Mesothelial cell of epicardium (in vitro differentiated cells): ENCODE results near the gene KRTAP10-4. TPM values are rescaled to one million over a fixed set of nuclear protein-coding genes. Genes with fewer than 3 reads are reported as not detected.
"Not testable (repeated sequence)": the region's sequence is repeated elsewhere in the genome, so short reads cannot be mapped to it uniquely, and the experiment has no call there.

Experiments used
- DNase-seq, 2 experiments: peaks; one replicate each; pipeline ENCODE4 v3.0.0; 2021; ENCODE audit warnings: low spot score in 2 of 2; ENCODE audit not compliant: unreplicated experiment in 2 of 2
- H3K27ac Mint-ChIP-seq: 2 replicates; pipeline ENCODE4 v1.8.0; 2021; ENCODE audit warnings: mixed read lengths
- H3K27me3 Mint-ChIP-seq: 2 replicates; pipeline ENCODE4 v1.8.0; 2021; ENCODE audit warnings: low read depth, mixed read lengths
- H3K36me3 Mint-ChIP-seq: 2 replicates; pipeline ENCODE4 v1.8.0; 2021; ENCODE audit warnings: mixed read lengths
- H3K4me1 Mint-ChIP-seq: 2 replicates; pipeline ENCODE4 v1.8.0; 2021; ENCODE audit warnings: mixed read lengths
- H3K4me3 Mint-ChIP-seq: 2 replicates; pipeline ENCODE4 v1.8.0; 2021; ENCODE audit warnings: mild to moderate bottlenecking, moderate library complexity, mixed read lengths
- H3K9me3 Mint-ChIP-seq: 2 replicates; pipeline ENCODE4 v1.8.0; 2021; ENCODE audit warnings: mixed read lengths
- CTCF ChIP-seq: fragments of 200-600 bp; sonication (generic); IDR thresholded peaks from one replicate; pipeline ENCODE4 v1.5.0; 2021; ENCODE audit warnings: antibody characterized with exemption; ENCODE audit not compliant: unreplicated experiment
- total RNA-seq: library from RNA; stranded (reverse); gene quantifications from 3 replicates; pipeline ENCODE4 v1.2.1, GENCODE V29; 2021

The KRTAP10-4 gene
- total RNA-seq, 1 donor from 2014 or later, result not detected

- H3K4me1 Mint-ChIP-seq, result peaks cover 8% of the 10 kb centered on the region
- H3K27me3 Mint-ChIP-seq, result peaks cover 4% of the 10 kb centered on the region
- peaks cover 28% of the 10 kb centered on the region for H3K9me3 Mint-ChIP-seq
- no peak for TF ChIP-seq CTCF
- H3K27ac Mint-ChIP-seq, result no peak overlapping the region
- DNase-seq, result peak in 1 of 2 experiments; percentile 27
- H3K36me3 Mint-ChIP-seq, result peaks cover 2% of the 10 kb centered on the region
- no peak overlapping the region for H3K4me3 Mint-ChIP-seq
Observed at GRCh38 chr21:44579056-44579832, 5.7 kb downstream of the KRTAP10-4 start.

- peaks cover 28% of the 10 kb centered on the region for H3K9me3 Mint-ChIP-seq
- peaks cover 8% of the 10 kb centered on the region for H3K4me1 Mint-ChIP-seq
- H3K4me3 Mint-ChIP-seq, result no peak overlapping the region
- DNase-seq, result no peak
- H3K27me3 Mint-ChIP-seq, result peaks cover 5% of the 10 kb centered on the region
- H3K36me3 Mint-ChIP-seq, result peaks cover 2% of the 10 kb centered on the region
- no peak overlapping the region for H3K27ac Mint-ChIP-seq
- TF ChIP-seq CTCF, result no peak
Observed at GRCh38 chr21:44579833-44580144, 6.3 kb downstream of the KRTAP10-4 start.

- H3K4me3 Mint-ChIP-seq, H3K27ac Mint-ChIP-seq, H3K36me3 Mint-ChIP-seq, H3K27me3 Mint-ChIP-seq, H3K4me1 Mint-ChIP-seq: not testable (repeated sequence)
- peak in 1 of 2 experiments; percentile 31 for DNase-seq
- H3K9me3 Mint-ChIP-seq, result peaks cover 28% of the 10 kb centered on the region
Observed at GRCh38 chr21:44580231-44580821, 6.8 kb downstream of the KRTAP10-4 start, which contains the start of gene KRTAP10-5. Gene KRTAP10-5, minus strand, starts transcription at chr21:44580604. Its CDS starts 26 bp downstream, at chr21:44580578.

- Mint-ChIP-seq H3K4me3 (no peak overlapping the region), H3K27me3 (peaks cover 13% of the 10 kb centered on the region), H3K9me3 (peaks cover 33% of the 10 kb centered on the region), H3K36me3 (peaks cover 2% of the 10 kb centered on the region), H3K4me1 (peaks cover 8% of the 10 kb centered on the region), H3K27ac (no peak overlapping the region)
- no peak for TF ChIP-seq CTCF
- no peak for DNase-seq
Observed at GRCh38 chr21:44581158-44581557, 7.6 kb downstream of the KRTAP10-4 start.

GRCh38 chr21:44582055-44582454 lies 8.5 kb downstream of the KRTAP10-4 start:
- DNase-seq, result no peak
- no peak for TF ChIP-seq CTCF
- peaks cover 33% of the 10 kb centered on the region for H3K9me3 Mint-ChIP-seq
- H3K36me3 Mint-ChIP-seq, result peaks cover 2% of the 10 kb centered on the region
- no peak overlapping the region for H3K4me3 Mint-ChIP-seq
- peaks cover 8% of the 10 kb centered on the region for H3K4me1 Mint-ChIP-seq
- H3K27ac Mint-ChIP-seq, result no peak overlapping the region
- peaks cover 20% of the 10 kb centered on the region for H3K27me3 Mint-ChIP-seq

- no peak for TF ChIP-seq CTCF
- Mint-ChIP-seq H3K36me3 (no peaks in the 10 kb centered on the region), H3K27me3 (peaks cover 24% of the 10 kb centered on the region), H3K27ac (peak overlapping the region; percentile 43), H3K4me1 (peaks cover 8% of the 10 kb centered on the region), H3K9me3 (peaks cover 25% of the 10 kb centered on the region), H3K4me3 (no peak overlapping the region)
- peak in 1 of 2 experiments; percentile 38 for DNase-seq
Observed at GRCh38 chr21:44583089-44583799, 9.7 kb downstream of the KRTAP10-4 start.
